Neuronal stem cell (in vitro differentiated cells): ENCODE results near the gene UGCG.

ENCODE experiments used
- DNase-seq: peaks from one replicate; pipeline ENCODE4 v3.0.0-alpha.2; 2013; ENCODE audit warnings: low spot score
- H2AFZ ChIP-seq: one replicate; pipeline ENCODE4 v1.6.1; 2013; ENCODE audit warnings: mild to moderate bottlenecking, low read length, inconsistent platforms
- H2AK5ac ChIP-seq: 2 replicates; pipeline ENCODE4 v1.6.1; 2013; ENCODE audit warnings: low read depth, mild to moderate bottlenecking, inconsistent platforms, low read length, moderate library complexity, mixed read lengths
- H2BK120ac ChIP-seq: 2 replicates; pipeline ENCODE4 v1.6.1; 2013; ENCODE audit warnings: low read depth, mild to moderate bottlenecking, inconsistent platforms, low read length, moderate library complexity, mixed read lengths
- H2BK12ac ChIP-seq: one replicate; pipeline ENCODE4 v1.6.1; 2013; ENCODE audit warnings: low read length, inconsistent platforms
- H2BK15ac ChIP-seq: 2 replicates; pipeline ENCODE4 v1.6.1; 2013; ENCODE audit warnings: mild to moderate bottlenecking, low read length, inconsistent platforms, mixed read lengths
- H2BK5ac ChIP-seq: one replicate; pipeline ENCODE4 v1.6.1; 2013; ENCODE audit warnings: inconsistent platforms, mild to moderate bottlenecking, low read length, moderate library complexity
- H3K14ac ChIP-seq: one replicate; pipeline ENCODE4 v1.6.1; 2013; ENCODE audit warnings: low read length, inconsistent platforms
- H3K18ac ChIP-seq: 2 replicates; pipeline ENCODE4 v1.6.1; 2013; ENCODE audit warnings: low read length, inconsistent platforms
- H3K23ac ChIP-seq: 2 replicates; pipeline ENCODE4 v1.6.1; 2013; ENCODE audit warnings: low read depth, mild to moderate bottlenecking, mixed read lengths, low read length, inconsistent platforms; ENCODE audit not compliant: poor library complexity
- H3K27ac ChIP-seq: replicated peaks from 3 replicates; pipeline ENCODE4 v1.5.1; 2013; ENCODE audit warnings: low read length, inconsistent platforms
- H3K27me3 ChIP-seq, 3 experiments: 2 replicates each; pipeline ENCODE4 v1.6.1; 2013; ENCODE audit warnings: low read length in 3 of 3, mild to moderate bottlenecking in 2 of 3, inconsistent platforms in 1 of 3, low read depth in 1 of 3, mixed read lengths in 1 of 3, moderate library complexity in 1 of 3; ENCODE audit not compliant: control insufficient read depth in 3 of 3, insufficient read depth in 3 of 3
- H3K36me3 ChIP-seq, 2 donors: replicated peaks in 1 of 2; 2 replicates each; pipeline ENCODE4 v1.6.1; 2013; ENCODE audit warnings: low read length in 2 of 2; ENCODE audit not compliant: control insufficient read depth in 2 of 2, insufficient read depth in 2 of 2
- H3K4ac ChIP-seq: 2 replicates; pipeline ENCODE4 v1.6.1; 2013; ENCODE audit warnings: inconsistent platforms, mild to moderate bottlenecking, low read length, moderate library complexity
- H3K4me1 ChIP-seq, 2 donors: 1 replicate in 1 of 2; 2 replicates in 1 of 2; pipeline ENCODE4 v1.6.1; 2013; ENCODE audit warnings: low read length in 2 of 2, low read depth in 1 of 2; ENCODE audit not compliant: control insufficient read depth in 2 of 2, insufficient read depth in 1 of 2
- H3K4me2 ChIP-seq: one replicate; pipeline ENCODE4 v1.6.1; 2013; ENCODE audit warnings: mild to moderate bottlenecking, low read length, inconsistent platforms; ENCODE audit not compliant: insufficient read depth, poor library complexity, severe bottlenecking
- H3K4me3 ChIP-seq, 2 donors: 2 replicates each; pipeline ENCODE4 v1.5.1; 2013; ENCODE audit warnings: low read length in 2 of 2, mild to moderate bottlenecking in 2 of 2, inconsistent platforms in 1 of 2, moderate library complexity in 1 of 2
- H3K79me1 ChIP-seq: one replicate; pipeline ENCODE4 v1.6.1; 2013; ENCODE audit warnings: low read depth, mild to moderate bottlenecking, inconsistent platforms, low read length, moderate library complexity
- H3K9ac ChIP-seq: one replicate; pipeline ENCODE4 v1.6.1; 2013; ENCODE audit warnings: mild to moderate bottlenecking, low read depth, low read length, inconsistent platforms; ENCODE audit not compliant: poor library complexity
- H3K9me3 ChIP-seq, 2 donors: replicated peaks in 1 of 2; 2 replicates each; pipeline versions ENCODE3 to v1.6.1; 2013; ENCODE audit warnings: low read length in 2 of 2, mild to moderate bottlenecking in 2 of 2, inconsistent platforms in 1 of 2, low read depth in 1 of 2, mixed read lengths in 1 of 2, moderate library complexity in 1 of 2; ENCODE audit not compliant: control insufficient read depth in 2 of 2, insufficient read depth in 1 of 2
- H4K8ac ChIP-seq: one replicate; pipeline ENCODE4 v1.6.1; 2013; ENCODE audit warnings: low read depth, mild to moderate bottlenecking, inconsistent platforms, low read length, moderate library complexity
- H4K91ac ChIP-seq: one replicate; pipeline ENCODE4 v1.6.1; 2013; ENCODE audit warnings: low read length, low read depth, mild to moderate bottlenecking, inconsistent platforms; ENCODE audit not compliant: poor library complexity
- WGBS, 2 donors: extraction: QIAGEN DNeasy Blood & Tissue Kit; methylation state at CpG; one replicate each; pipeline ENCODE4 v1.1.7; 2013; ENCODE audit warnings: missing lambda C conversion rate in 2 of 2, mixed read lengths in 1 of 2; ENCODE audit not compliant: insufficient read length in 2 of 2, insufficient replicate concordance in 1 of 2; ENCODE audit errors: extremely low coverage in 2 of 2; 5-methylcytosine and 5-hydroxymethylcytosine counted together

UGCG gene

GRCh38 chr9:111966124-111966723, 69.6 kb downstream of the UGCG start:
- Histone ChIP-seq H2BK5ac (no peak overlapping the region), H4K8ac (no peak overlapping the region), H3K79me1 (no peaks in the 10 kb centered on the region), H3K4me1 (no peaks in the 10 kb centered on the region), H3K9me3 (no peaks in the 10 kb centered on the region), H3K36me3 (no peaks in the 10 kb centered on the region), H3K27ac (no peak overlapping the region), H2AFZ (no peak overlapping the region), H2BK120ac (no peak overlapping the region), H3K4me2 (no peak overlapping the region), H4K91ac (no peak overlapping the region), H3K9ac (no peak overlapping the region), H3K27me3 (peaks cover 0 to 4% (median 0%) of the 10 kb centered on the region in 3 experiments), H3K4me3 (no peak overlapping the region), H3K14ac (no peak overlapping the region), H3K23ac (no peak overlapping the region), H2BK12ac (no peak overlapping the region), H2BK15ac (no peak overlapping the region), H2AK5ac (no peak overlapping the region), H3K18ac (no peak overlapping the region), H3K4ac (no peak overlapping the region)
- DNase-seq, result no peak
- no CpG with 5 or more reads among the region's 15 CpGs for WGBS, 2 donors

- WGBS, 2 donors, result no CpG with 5 or more reads among the region's 1 CpG
- Histone ChIP-seq H3K23ac (no peak overlapping the region), H3K18ac (no peak overlapping the region), H3K9ac (no peak overlapping the region), H2BK5ac (no peak overlapping the region), H3K79me1 (no peaks in the 10 kb centered on the region), H3K4me3 (no peak overlapping the region), H3K27me3 (peaks cover 0 to 4% (median 0%) of the 10 kb centered on the region in 3 experiments), H4K8ac (no peak overlapping the region), H2BK12ac (no peak overlapping the region), H2AFZ (no peak overlapping the region), H3K27ac (no peak overlapping the region), H2BK15ac (no peak overlapping the region), H2BK120ac (no peak overlapping the region), H3K9me3 (no peaks in the 10 kb centered on the region), H4K91ac (no peak overlapping the region), H3K4me2 (no peak overlapping the region), H3K4ac (no peak overlapping the region), H3K36me3 (no peaks in the 10 kb centered on the region), H3K14ac (no peak overlapping the region), H3K4me1 (no peaks in the 10 kb centered on the region), H2AK5ac (no peak overlapping the region)
- DNase-seq, result no peak
Observed at GRCh38 chr9:111966861-111967291, 70.3 kb downstream of the UGCG start.

GRCh38 chr9:111967621-111968020, 71.0 kb downstream of the UGCG start:
- no peak overlapping the region for H3K4me3 ChIP-seq
- H3K4ac ChIP-seq, result no peak overlapping the region
- H3K23ac ChIP-seq, result no peak overlapping the region
- DNase-seq, result no peak
- H3K9me3 ChIP-seq, result no peaks in the 10 kb centered on the region
- no peak overlapping the region for H3K18ac ChIP-seq
- no peak overlapping the region for H2BK5ac ChIP-seq
- H3K4me1 ChIP-seq, result no peaks in the 10 kb centered on the region
- peaks cover 0 to 4% (median 0%) of the 10 kb centered on the region in 3 experiments for H3K27me3 ChIP-seq
- no peak overlapping the region for H3K4me2 ChIP-seq
- no peak overlapping the region for H4K91ac ChIP-seq
- no peak overlapping the region for H2AK5ac ChIP-seq
- H2BK120ac ChIP-seq, result no peak overlapping the region
- no peak overlapping the region for H4K8ac ChIP-seq
- H3K36me3 ChIP-seq, result no peaks in the 10 kb centered on the region
- no peak overlapping the region for H2BK15ac ChIP-seq
- H3K79me1 ChIP-seq, result no peaks in the 10 kb centered on the region
- no peak overlapping the region for H3K27ac ChIP-seq
- no peak overlapping the region for H3K9ac ChIP-seq
- H3K14ac ChIP-seq, result no peak overlapping the region
- no CpG with 5 or more reads among the region's 3 CpGs for WGBS, 2 donors
- no peak overlapping the region for H2AFZ ChIP-seq
- H2BK12ac ChIP-seq, result no peak overlapping the region

DNA sequence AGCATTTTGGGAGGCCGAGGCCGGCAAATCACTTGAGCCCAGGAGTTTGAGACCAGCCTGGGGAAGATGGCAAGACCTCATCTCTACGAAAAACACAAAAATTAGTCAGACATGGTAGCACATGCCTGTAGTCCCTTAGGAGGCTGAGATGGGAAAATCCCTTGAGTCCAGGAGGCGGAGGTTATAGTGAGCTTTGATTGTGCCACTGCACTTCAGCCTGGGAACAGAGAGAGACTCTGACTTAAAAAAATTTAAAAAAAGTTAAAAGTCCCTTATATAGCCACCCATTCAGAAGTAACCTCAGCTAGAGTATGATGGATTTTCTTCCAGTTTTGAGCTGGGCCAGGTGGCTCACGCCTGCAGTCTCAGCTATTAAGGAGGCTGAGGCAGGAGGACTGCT, 72.4 kb downstream of the UGCG start:
- Histone ChIP-seq H3K18ac (no peak overlapping the region), H2BK15ac (no peak overlapping the region), H2BK5ac (no peak overlapping the region), H3K4me2 (no peak overlapping the region), H3K9me3 (no peaks in the 10 kb centered on the region), H2AK5ac (no peak overlapping the region), H2BK120ac (no peak overlapping the region), H2BK12ac (no peak overlapping the region), H3K36me3 (no peaks in the 10 kb centered on the region), H3K9ac (no peak overlapping the region), H3K23ac (no peak overlapping the region), H4K91ac (no peak overlapping the region), H3K4me3 (no peak overlapping the region), H3K79me1 (no peaks in the 10 kb centered on the region), H3K4me1 (no peaks in the 10 kb centered on the region), H3K14ac (no peak overlapping the region), H3K27ac (no peak overlapping the region), H3K27me3 (no peaks in the 10 kb centered on the region), H3K4ac (no peak overlapping the region), H2AFZ (no peak overlapping the region), H4K8ac (no peak overlapping the region)
- DNase-seq, result no peak
- WGBS, 2 donors, result no CpG with 5 or more reads among the region's 5 CpGs
